Stimulated activated CD4-positive, alpha-beta T cell treated with anti-CD3 and anti-CD28 coated beads, Interleukin-15, amount 100 ng/mL, for 48 hours (primary cell): ENCODE data around the gene ERP44.
"Not testable (repeated sequence)": the region's sequence is repeated elsewhere in the genome, so short reads cannot be mapped to it uniquely, and the experiment has no call there.

Experiments
- DNase-seq, 2 donors: peaks; one replicate each; pipeline ENCODE4 v3.0.0-alpha.2; 2020; ENCODE audit warnings: low read depth in 2 of 2

The ERP44 gene

DNA sequence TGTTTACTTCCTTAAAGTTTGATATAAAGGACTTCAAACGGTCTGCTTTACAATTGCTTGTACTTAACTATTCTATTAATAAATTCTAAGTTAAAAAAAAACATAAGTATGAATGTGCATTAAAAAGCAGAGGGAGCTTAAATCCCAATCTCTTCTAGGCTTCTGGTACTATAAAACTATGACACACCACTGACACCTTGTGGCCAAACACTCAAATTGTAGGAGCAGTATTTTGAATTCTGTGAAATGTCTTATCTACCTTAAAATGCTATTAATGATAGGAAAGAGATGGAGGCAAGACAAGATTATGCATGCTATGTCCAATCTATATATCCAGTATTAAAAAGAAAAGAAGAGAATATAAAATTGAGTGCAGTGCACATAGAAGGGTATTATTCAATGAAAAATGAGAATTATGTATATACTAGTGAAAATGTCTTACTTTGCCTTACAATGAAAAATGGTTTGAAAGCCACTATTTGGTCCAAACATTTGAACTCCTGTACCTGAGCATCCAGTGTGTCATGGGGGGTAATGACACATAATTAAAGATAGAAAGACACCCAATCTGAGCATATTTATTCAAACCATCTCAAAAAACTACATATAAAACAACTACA is 87.6 kb downstream of the ERP44 start:
- peak in 1 of 2 donors; percentile 38 for DNase-seq

GRCh38 chr9:99999797-100000196 is 99.0 kb downstream of the ERP44 start:
- DNase-seq, result no peak

GRCh38 chr9:99998866-99999265 is 99.9 kb downstream of the ERP44 start:
- no peak for DNase-seq

- no peak for DNase-seq
These were observed 100.5 kb downstream of the ERP44 start for GRCh38 chr9:99998266-99998665.

GRCh38 chr9:99990508-99990907 is 108.3 kb downstream of the ERP44 start:
- DNase-seq, result not testable (repeated sequence)

- DNase-seq, result no peak
These were observed 112.2 kb downstream of the ERP44 start for GRCh38 chr9:99986642-99987041.

- DNase-seq, result no peak
These were observed 118.2 kb downstream of the ERP44 start for GRCh38 chr9:99980598-99980997.

- DNase-seq, result no peak
These were observed 120.6 kb downstream of the ERP44 start for GRCh38 chr9:99978221-99978620.

- no peak for DNase-seq
These were observed 121.6 kb downstream of the ERP44 start for GRCh38 chr9:99977033-99977792.

- DNase-seq, result no peak
These were observed 125.3 kb downstream of the ERP44 start for GRCh38 chr9:99973455-99973854.

- no peak for DNase-seq
These were observed 127.4 kb downstream of the ERP44 start for GRCh38 chr9:99971410-99971809.

DNA sequence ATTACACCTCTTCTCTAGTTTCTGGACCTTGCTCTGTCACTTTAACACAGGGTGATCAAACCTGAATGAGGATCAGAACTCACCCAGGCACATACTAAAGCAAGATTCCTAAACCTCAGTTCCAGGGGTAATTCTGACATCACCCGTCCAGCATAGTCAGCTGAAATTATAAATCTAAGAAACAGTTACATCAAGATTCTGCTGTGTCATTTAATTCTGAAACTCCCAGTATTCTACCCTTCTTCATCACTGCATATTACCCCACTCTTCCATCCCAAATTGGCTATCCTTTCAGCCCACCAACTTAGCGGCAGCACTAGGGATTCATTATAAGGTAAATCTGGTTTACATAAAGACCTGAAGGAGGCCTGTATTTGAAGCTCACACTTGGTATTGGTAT is 128.3 kb downstream of the ERP44 start:
- DNase-seq, result no peak

GRCh38 chr9:99967457-99967856 is 131.3 kb downstream of the ERP44 start:
- no peak for DNase-seq

DNA sequence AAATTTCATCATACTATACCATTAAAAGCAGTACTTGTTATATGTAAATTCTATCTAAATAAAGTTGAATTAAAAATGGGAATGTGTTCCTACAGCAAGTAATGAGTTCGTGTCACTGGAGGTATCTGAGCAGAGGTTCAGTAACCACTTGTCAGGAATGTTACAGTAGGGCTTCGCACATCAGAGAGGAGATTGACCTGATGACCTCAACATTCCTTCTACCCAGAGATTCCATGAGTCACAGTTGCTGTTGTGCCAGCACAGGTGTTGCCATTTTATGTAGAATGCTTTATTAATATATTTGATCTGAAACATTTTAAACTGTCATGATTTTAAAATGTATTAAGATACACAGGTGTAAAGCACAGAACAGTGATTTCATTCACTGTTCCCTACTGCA is 132.1 kb downstream of the ERP44 start:
- DNase-seq, result no peak

- no peak for DNase-seq
These were observed 132.8 kb downstream of the ERP44 start for GRCh38 chr9:99966001-99966400.

GRCh38 chr9:99964336-99964735 is 134.5 kb downstream of the ERP44 start:
- DNase-seq, result no peak

DNA sequence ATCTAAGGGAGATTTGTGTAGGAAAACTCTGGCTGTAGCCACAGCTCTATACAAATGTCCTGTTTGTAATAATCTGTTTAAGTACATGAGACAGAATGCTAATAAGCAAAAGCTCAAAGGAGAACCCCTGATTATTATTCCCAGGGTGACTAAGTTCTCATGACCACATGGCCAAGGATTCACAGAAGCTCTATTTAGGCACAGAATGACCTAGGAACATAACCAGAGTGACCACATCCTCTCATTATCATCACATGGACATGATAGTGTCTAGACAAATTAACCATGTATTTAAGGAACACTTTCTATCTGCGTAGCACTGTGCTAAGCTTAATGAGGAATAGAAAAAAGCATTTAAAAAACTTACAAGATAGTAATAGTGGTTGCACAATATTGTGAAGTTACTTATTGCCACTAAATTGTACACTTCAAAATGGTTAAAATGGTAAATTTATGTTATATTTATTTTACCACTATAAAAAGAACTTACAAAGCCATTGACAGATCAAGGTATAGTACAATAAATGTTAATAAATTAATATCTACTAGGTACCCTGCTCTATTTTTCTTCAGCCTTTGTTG is 136.0 kb downstream of the ERP44 start:
- no peak for DNase-seq

DNA sequence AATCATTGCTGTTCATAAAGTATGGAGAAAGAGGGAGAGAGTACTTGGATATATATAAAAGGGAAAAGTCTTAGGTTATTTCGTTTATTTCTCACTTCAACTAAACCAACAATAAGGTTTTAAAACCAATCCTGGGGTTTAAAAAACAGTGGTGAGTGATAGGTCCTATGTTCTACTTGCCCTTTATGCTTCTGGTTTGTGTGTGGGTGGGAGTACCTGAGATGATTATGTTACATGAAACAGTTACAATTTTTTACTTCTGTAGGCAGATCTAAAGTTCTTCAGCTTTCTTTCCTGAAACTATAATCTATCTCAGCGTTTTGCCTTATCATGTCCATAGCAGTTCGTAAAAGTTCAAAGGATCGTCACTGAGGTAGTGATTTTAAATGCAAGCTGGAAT is 143.2 kb downstream of the ERP44 start:
- DNase-seq, result no peak

- no peak for DNase-seq
These were observed 144.0 kb downstream of the ERP44 start for GRCh38 chr9:99954819-99955218.

- no peak for DNase-seq
These were observed 144.8 kb downstream of the ERP44 start for GRCh38 chr9:99953861-99954507.

GRCh38 chr9:99948896-99949295 is 149.9 kb downstream of the ERP44 start:
- DNase-seq, result no peak

GRCh38 chr9:99948482-99948881 is 150.3 kb downstream of the ERP44 start:
- no peak for DNase-seq

DNA sequence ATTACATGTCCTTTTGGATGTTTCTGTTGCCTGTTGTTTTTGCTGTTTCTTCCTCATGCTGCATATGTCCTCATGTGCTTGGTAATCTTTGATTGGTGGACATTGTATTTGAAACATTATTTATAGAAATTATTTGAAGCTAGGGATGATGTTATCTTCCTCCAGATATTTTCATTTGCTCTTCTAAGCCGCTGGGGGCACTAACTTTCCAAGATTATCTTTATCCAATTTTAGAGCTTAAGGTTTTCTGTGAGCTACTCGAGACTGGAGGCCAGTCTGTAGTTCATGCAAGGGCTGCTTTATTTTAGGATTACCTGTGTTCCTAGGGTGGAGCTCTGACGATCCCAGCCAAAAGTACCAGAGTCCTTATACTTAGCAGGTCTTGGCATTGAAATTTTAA is 151.4 kb downstream of the ERP44 start:
- DNase-seq, result no peak
